T-helper 17 cell (primary cell): ENCODE results near the gene RNU1-2. TPM values are rescaled to one million over a fixed set of nuclear protein-coding genes. Genes with fewer than 3 reads are reported as not detected.
"Not testable (repeated sequence)": the region's sequence is repeated elsewhere in the genome, so short reads cannot be mapped to it uniquely, and the experiment has no call there.

ENCODE experiments used
- ATAC-seq: fragments of 150-1000 bp; cut with Tn5 transposase; 2 replicates; pipeline ENCODE4 v1.10.0; 2021; ENCODE audit warnings: mild to moderate bottlenecking, moderate library complexity
- DNase-seq, 3 donors: peaks; one replicate each; pipeline versions ENCODE4 v3.0.0 to v3.0.0-alpha.2; 2020 to 2021
- H3K9me3 ChIP-seq: one replicate; pipeline ENCODE4 v1.7.0; 2013; ENCODE audit warnings: low read length, mild to moderate bottlenecking; ENCODE audit not compliant: control insufficient read depth, poor library complexity, severe bottlenecking
- H3K27ac Mint-ChIP-seq: one replicate; pipeline ENCODE4 v1.8.0; 2022; ENCODE audit warnings: mild to moderate bottlenecking, moderate library complexity, mixed read lengths
- H3K27me3 Mint-ChIP-seq: one replicate; pipeline ENCODE4 v1.8.0; 2022; ENCODE audit warnings: mixed read lengths
- H3K36me3 Mint-ChIP-seq: one replicate; pipeline ENCODE4 v1.8.0; 2022; ENCODE audit warnings: low read depth, mixed read lengths
- H3K4me1 Mint-ChIP-seq: one replicate; pipeline ENCODE4 v1.8.0; 2022; ENCODE audit warnings: mild to moderate bottlenecking, mixed read lengths
- H3K4me3 Mint-ChIP-seq: one replicate; pipeline ENCODE4 v1.8.0; 2022; ENCODE audit warnings: mild to moderate bottlenecking, moderate library complexity, mixed read lengths
- total RNA-seq, 4 donors: library from RNA in 2 of 4; stranded (reverse) in 2 of 4; gene quantifications; one replicate each; pipeline ENCODE4 v1.2.3 and lab custom pipeline; 2022 to 2026

Gene RNU1-2
- total RNA-seq, 2 donors from 2014 or later, result 3,182 to 3,922 TPM

DNA sequence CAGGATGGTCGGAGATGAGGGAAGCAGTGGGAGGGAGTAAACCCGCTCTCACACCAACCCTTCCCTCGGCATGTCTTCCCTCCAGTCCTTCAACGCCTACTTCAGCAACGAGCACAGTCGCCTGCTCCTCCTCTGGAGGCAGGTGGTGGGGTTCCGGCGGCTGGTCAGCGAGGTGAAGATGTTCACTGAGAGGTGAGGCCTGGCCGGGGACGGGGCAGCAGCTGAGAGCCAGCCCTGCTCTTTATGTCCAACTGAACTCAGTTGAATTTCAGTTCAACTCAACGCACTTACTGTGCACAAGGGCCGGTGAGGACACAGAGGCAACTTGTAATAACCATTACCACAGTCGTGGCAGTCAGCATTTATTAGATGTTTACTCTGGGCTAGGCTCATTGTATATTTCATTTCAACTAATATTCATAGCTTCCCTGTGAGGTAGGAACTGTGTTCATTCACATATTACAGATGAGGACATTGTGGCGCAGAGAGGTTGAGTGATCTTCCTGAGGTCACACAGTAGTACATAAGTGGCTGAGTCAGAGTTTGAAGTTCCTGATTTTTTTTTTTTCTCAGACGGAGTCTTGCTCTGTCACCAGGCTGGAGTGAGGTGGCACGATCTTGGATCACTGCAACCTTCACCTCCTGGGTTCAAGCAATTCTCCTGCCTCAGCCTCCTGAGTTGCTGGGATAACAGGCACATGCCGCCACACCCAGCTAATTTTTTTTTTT is 35.6 kb downstream of the RNU1-2 start:
- H3K9me3 ChIP-seq, H3K27me3 Mint-ChIP-seq, DNase-seq, ATAC-seq, H3K4me3 Mint-ChIP-seq, H3K27ac Mint-ChIP-seq: not testable (repeated sequence)
- peaks cover 25% of the 10 kb centered on the region for H3K4me1 Mint-ChIP-seq
- peaks cover 10% of the 10 kb centered on the region for H3K36me3 Mint-ChIP-seq

GRCh38 chr1:16933945-16934344 is 38.2 kb downstream of the RNU1-2 start:
- ATAC-seq, H3K4me3 Mint-ChIP-seq, H3K9me3 ChIP-seq, H3K27ac Mint-ChIP-seq, DNase-seq, H3K27me3 Mint-ChIP-seq: not testable (repeated sequence)
- peaks cover 12% of the 10 kb centered on the region for H3K36me3 Mint-ChIP-seq
- H3K4me1 Mint-ChIP-seq, result peaks cover 15% of the 10 kb centered on the region

DNA sequence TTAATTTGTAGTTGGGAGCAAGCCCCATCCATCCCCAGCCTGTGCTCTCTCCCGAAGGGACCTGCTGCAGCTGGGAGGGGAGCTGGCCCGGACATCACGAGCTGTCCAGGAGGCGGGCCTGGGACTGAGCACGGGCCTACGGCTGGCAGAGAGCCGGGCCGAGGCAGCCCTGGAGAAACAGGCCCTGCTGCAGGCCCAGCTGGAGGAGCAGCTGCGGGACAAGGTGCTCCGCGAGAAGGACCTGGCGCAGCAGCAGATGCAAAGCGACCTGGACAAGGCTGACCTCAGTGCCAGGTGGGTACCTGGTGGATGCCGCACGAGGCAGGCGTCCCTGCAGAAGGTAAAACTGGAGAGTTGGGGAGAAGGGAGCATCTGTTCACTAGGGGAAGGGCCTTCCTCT is 40.8 kb downstream of the RNU1-2 start:
- not testable (repeated sequence) for H3K36me3 Mint-ChIP-seq, H3K4me1 Mint-ChIP-seq, H3K27ac Mint-ChIP-seq, H3K9me3 ChIP-seq, ATAC-seq, DNase-seq, H3K27me3 Mint-ChIP-seq, H3K4me3 Mint-ChIP-seq

GRCh38 chr1:16938351-16939321 is 42.9 kb downstream of the RNU1-2 start:
- H3K27me3 Mint-ChIP-seq, result no peaks in the 10 kb centered on the region
- no peak overlapping the region for H3K4me3 Mint-ChIP-seq
- no peak overlapping the region for H3K27ac Mint-ChIP-seq
- no peak for DNase-seq
- no peaks in the 10 kb centered on the region for H3K9me3 ChIP-seq
- H3K4me1 Mint-ChIP-seq, result peaks cover 4% of the 10 kb centered on the region
- no peak for ATAC-seq
- peaks cover 7% of the 10 kb centered on the region for H3K36me3 Mint-ChIP-seq

DNA sequence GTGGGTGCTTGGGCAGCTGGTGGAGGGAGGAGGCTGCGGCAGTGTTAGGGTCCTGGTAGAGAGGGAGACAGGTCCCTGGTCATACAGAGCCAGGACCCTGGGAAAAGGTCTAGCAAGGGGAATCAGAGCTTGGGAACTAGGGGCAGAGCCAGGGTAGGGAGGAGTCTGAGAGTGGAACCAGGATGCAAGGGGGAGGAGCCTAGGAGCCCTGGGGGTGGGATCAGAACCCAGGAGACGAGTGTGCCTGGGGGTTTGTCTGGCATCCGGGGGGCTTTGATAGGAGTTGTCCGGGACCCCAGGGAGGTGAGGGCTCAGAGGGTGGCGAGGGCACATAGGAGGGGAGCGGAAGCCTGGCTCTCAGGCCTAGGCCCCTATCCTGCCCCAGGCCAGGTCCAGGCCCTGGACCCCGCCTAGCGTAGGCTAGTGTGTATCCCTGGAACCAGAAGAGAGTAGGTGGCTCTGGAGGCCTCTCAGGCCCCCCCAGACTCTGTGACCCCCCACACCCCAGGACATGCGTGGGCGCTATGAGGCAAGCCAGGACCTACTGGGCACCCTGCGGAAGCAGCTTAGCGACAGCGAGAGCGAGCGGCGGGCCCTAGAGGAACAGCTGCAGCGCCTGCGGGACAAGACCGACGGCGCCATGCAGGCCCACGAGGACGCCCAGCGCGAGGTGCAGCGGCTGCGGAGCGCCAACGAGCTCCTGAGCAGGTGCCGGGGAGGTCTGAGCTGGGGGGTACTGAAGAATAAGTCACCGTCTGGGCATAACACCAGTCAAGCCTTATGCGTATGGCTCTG is 43.8 kb downstream of the RNU1-2 start:
- H3K9me3 ChIP-seq, H3K27me3 Mint-ChIP-seq, ATAC-seq, H3K36me3 Mint-ChIP-seq, H3K4me3 Mint-ChIP-seq, H3K4me1 Mint-ChIP-seq, H3K27ac Mint-ChIP-seq, DNase-seq: not testable (repeated sequence)

DNA sequence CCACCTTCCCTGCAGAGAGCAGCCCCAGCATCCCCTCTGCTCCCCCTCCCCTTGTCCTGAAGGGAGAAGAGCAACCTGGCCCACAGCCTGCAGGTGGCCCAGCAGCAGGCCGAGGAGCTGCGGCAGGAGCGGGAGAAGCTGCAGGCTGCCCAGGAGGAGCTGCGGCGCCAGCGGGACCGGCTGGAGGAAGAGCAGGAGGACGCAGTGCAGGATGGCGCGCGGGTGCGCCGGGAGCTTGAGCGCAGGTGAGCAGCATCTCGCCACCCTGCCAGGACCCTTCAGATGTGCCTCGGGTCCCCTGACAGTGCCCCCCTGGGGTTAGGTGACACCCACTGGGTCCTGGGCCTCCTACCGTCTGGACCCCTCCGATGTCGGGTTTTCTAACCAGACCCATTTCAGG is 48.3 kb downstream of the RNU1-2 start:
- no peak for ATAC-seq
- no peak overlapping the region for H3K4me3 Mint-ChIP-seq
- H3K9me3 ChIP-seq, result no peaks in the 10 kb centered on the region
- no peak overlapping the region for H3K27ac Mint-ChIP-seq
- no peaks in the 10 kb centered on the region for H3K27me3 Mint-ChIP-seq
- DNase-seq, result no peak
- H3K4me1 Mint-ChIP-seq, result no peaks in the 10 kb centered on the region
- H3K36me3 Mint-ChIP-seq, result peaks cover 11% of the 10 kb centered on the region

DNA sequence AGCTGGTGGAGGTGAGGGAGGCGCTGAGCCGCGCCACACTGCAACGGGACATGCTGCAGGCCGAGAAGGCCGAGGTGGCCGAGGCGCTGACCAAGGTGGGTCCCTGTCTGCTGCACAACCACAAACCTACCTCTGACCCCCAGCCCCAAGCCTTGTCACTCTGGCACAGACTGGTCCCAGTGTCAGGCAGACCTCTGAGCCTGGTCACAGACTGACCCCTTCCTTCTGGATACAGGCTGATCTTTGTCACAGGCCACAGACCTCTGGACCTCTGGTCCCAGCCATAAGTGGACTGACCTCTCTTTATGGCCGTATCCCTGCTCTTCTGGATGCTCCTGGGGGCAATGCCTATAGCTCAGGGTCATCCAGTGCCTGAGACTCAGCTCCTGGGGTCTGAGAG is 49.7 kb downstream of the RNU1-2 start:
- not testable (repeated sequence) for DNase-seq, H3K9me3 ChIP-seq, H3K27ac Mint-ChIP-seq, H3K27me3 Mint-ChIP-seq, H3K4me3 Mint-ChIP-seq, ATAC-seq, H3K4me1 Mint-ChIP-seq
- H3K36me3 Mint-ChIP-seq, result peaks cover 11% of the 10 kb centered on the region

Other genes with a start within 250 kb of the RNU1-2 start
- gene RNU1-3, start 229.0 kb upstream of the RNU1-2 start, total RNA-seq, result 1,000 to 10,000 TPM; 3,182 to 3,922 TPM
- gene RNU1-4, start 155.5 kb upstream of the RNU1-2 start, total RNA-seq, result 1,000 to 10,000 TPM; 3,182 to 3,922 TPM
- 10 to 100 TPM; 52.4 to 55.9 TPM for gene CROCC, start 26.0 kb downstream of the RNU1-2 start, total RNA-seq
- gene MFAP2, start 84.6 kb downstream of the RNU1-2 start, total RNA-seq, result not detected
- gene ATP13A2, start 115.9 kb downstream of the RNU1-2 start, total RNA-seq, result 10 to 100 TPM; 44.4 TPM
- gene SDHB, start 158.1 kb downstream of the RNU1-2 start, total RNA-seq, result 10 to 100 TPM; 43.6 to 48.5 TPM
- gene PADI2, start 223.5 kb downstream of the RNU1-2 start, total RNA-seq, result under 1 TPM; 0.23 to 0.57 TPM